GM23248 (cell line): ENCODE data around the gene CPLX3.

Source experiments
- EZH2 ChIP-seq: fragments of 200-600 bp; sonication (generic); IDR thresholded peaks from 2 replicates; pipeline ENCODE4 v1.6.1; 2018; ENCODE audit warnings: antibody characterized with exemption, mild to moderate bottlenecking; ENCODE audit not compliant: insufficient read depth, poor library complexity, severe bottlenecking
- EZH2phosphoT487 ChIP-seq: fragments of 200-600 bp; sonication (generic); IDR thresholded peaks from 2 replicates; pipeline ENCODE4 v1.6.1; 2018; ENCODE audit warnings: antibody characterized with exemption, moderate library complexity, mild to moderate bottlenecking, low read depth; ENCODE audit not compliant: insufficient read depth

- TF ChIP-seq EZH2: no peak
- no peak for TF ChIP-seq EZH2phosphoT487
Measured at GRCh38 chr15:74815121-74815934, 11.1 kb upstream of the CPLX3 start.
